HepG2 (cell line): ENCODE data around the gene SINHCAF. TPM values are rescaled to one million over a fixed set of nuclear protein-coding genes. Genes with fewer than 3 reads are reported as not detected.
"Not testable (repeated sequence)": the region's sequence is repeated elsewhere in the genome, so short reads cannot be mapped to it uniquely, and the experiment has no call there.

Experiments
- ATAC-seq: fragments of 200-7000 bp; cut with Tn5 transposase; 3 replicates; pipeline ENCODE4 v1.9.1; 2020; ENCODE audit warnings: mild to moderate bottlenecking, moderate library complexity
- BruUV-seq: library from RNA; stranded (reverse); fragments of 400-500 nt; replicated peaks from 2 replicates; lab custom pipeline; 2021; lab: Mats Ljungman, UMichigan
- CTCF ChIA-PET: fragments of 300-600 bp; formaldehyde crosslinking; extraction: SDS; loops from one replicate; lab custom pipeline; 2021; ENCODE audit warnings: low total read pairs, inconsistent platforms, low intra/inter-chr PET ratio; lab: Yijun Ruan, JAX
- POLR2A ChIA-PET: fragments of 350-600 bp; sonication (Branson Sonifier 250); formaldehyde crosslinking; loops from one replicate; lab custom pipeline; 2020; ENCODE audit warnings: antibody characterized with exemption, inconsistent platforms; lab: Yijun Ruan, JAX
- DNase-seq: peaks from one replicate; pipeline ENCODE4 v3.0.0-alpha.2; 2015; ENCODE audit warnings: low spot score
- FAIRE-seq: peaks from 3 replicates; lab custom pipeline; 2011; peaks lifted over from hg19 to GRCh38; lab: Jason Lieb, UNC
- H2AFZ ChIP-seq: one replicate; pipeline ENCODE4 v1.6.1; 2011; ENCODE audit warnings: low read length, inconsistent platforms
- H3K27ac ChIP-seq: fragments of 300-600 bp; 3 replicates; pipeline ENCODE4 v1.8.0; 2011; ENCODE audit warnings: mixed run types, mild to moderate bottlenecking, mixed read lengths, low read length, inconsistent platforms; ENCODE audit not compliant: insufficient read depth; ENCODE audit errors: extremely low read length
- H3K27me3 ChIP-seq, 2 experiments: fragments of 200-600 bp in 1 of 2; 2 replicates in 1 of 2; 3 replicates in 1 of 2; pipeline versions ENCODE4 v1.6.0 to v1.8.0; 2011; ENCODE audit warnings: low read length in 2 of 2, mild to moderate bottlenecking in 2 of 2, moderate library complexity in 2 of 2, inconsistent platforms in 1 of 2; ENCODE audit not compliant: insufficient read depth in 2 of 2, control insufficient read depth in 1 of 2
- H3K36me3 ChIP-seq, 2 experiments: fragments of 200-600 bp in 1 of 2; replicated peaks in 1 of 2; 2 replicates in 1 of 2; 3 replicates in 1 of 2; pipeline versions ENCODE4 v1.5.1 to v1.8.0; 2011; ENCODE audit warnings: low read length in 2 of 2, inconsistent platforms in 1 of 2; ENCODE audit not compliant: insufficient read depth in 2 of 2, control insufficient read depth in 1 of 2
- H3K4me1 ChIP-seq: 2 replicates; pipeline ENCODE4 v1.5.1; 2012; ENCODE audit warnings: low read length, inconsistent platforms; ENCODE audit not compliant: insufficient read depth
- H3K4me2 ChIP-seq: 2 replicates; pipeline ENCODE4 v1.6.0; 2011; ENCODE audit warnings: low read depth, low read length, inconsistent platforms
- H3K4me3 ChIP-seq, 3 experiments: fragments of 200-600 bp in 1 of 3; sonication (generic), shearing (Covaris generic) in 1 of 3; replicated peaks in 1 of 3; 2 replicates each; pipeline ENCODE4 v1.5.1; 2011 to 2016; ENCODE audit warnings: low read length in 3 of 3, inconsistent platforms in 2 of 3, low read depth in 2 of 3, mild to moderate bottlenecking in 2 of 3, control low read depth in 1 of 3, mixed read lengths in 1 of 3; ENCODE audit not compliant: insufficient read depth in 1 of 3
- H3K79me2 ChIP-seq: one replicate; pipeline ENCODE4 v1.6.1; 2011; ENCODE audit warnings: low read length, inconsistent platforms; ENCODE audit not compliant: insufficient read depth
- H3K9ac ChIP-seq: 2 replicates; pipeline ENCODE4 v1.6.0; 2011; ENCODE audit warnings: mild to moderate bottlenecking, low read depth, low read length, inconsistent platforms; ENCODE audit not compliant: insufficient read depth
- H3K9me3 ChIP-seq: 2 replicates; pipeline ENCODE4 v1.5.1; 2012; ENCODE audit warnings: mild to moderate bottlenecking, low read length
- H4K20me1 ChIP-seq: 2 replicates; pipeline ENCODE4 v1.6.0; 2011; ENCODE audit warnings: inconsistent platforms, mild to moderate bottlenecking, low read length, moderate library complexity; ENCODE audit not compliant: insufficient read depth
- MAZ ChIP-seq, 2 experiments: sonication (generic) in 1 of 2; formaldehyde crosslinking in 1 of 2; IDR thresholded peaks; 2 replicates each; pipeline versions ENCODE4 v1.5.0 to v1.6.1; 2012 to 2020; ENCODE audit warnings: low read depth in 2 of 2, mild to moderate bottlenecking in 2 of 2, borderline replicate concordance in 1 of 2, improper control_type of control experiment in 1 of 2, low read length in 1 of 2, missing genetic modification reagents in 1 of 2, moderate library complexity in 1 of 2
- WGBS: methylation state at CpG from one replicate; pipeline ENCODE4 v1.1.6; 2017; ENCODE audit warnings: low lambda C conversion rate; 5-methylcytosine and 5-hydroxymethylcytosine counted together
- in situ Hi-C: cut with HindIII; loops from 2 replicates; pipeline ENCODE4 v1.10.0; 2017; ENCODE audit warnings: low pct_unique_long_range_greater_than_20kb; ENCODE audit not compliant: extremely low pct_ligation_motif_present
- intact Hi-C: fragments of 100-400 bp; cut with micrococcal nuclease; formaldehyde crosslinking; loops from one replicate; pipeline ENCODE4 v1.10.0; 2022; ENCODE audit not compliant: unreplicated experiment
- polyA plus RNA-seq, 8 experiments: library from polyadenylated mRNA; depleted of rRNA in 3 of 8; stranded (reverse) in 7 of 8; unstranded in 1 of 8; fragments of >200 nt; fragmentation: Illumina TruSeq in 4 of 8; extraction: Trizol in 4 of 8; gene quantifications; 2 replicates each; pipeline versions ENCODE4 v1.2.1 to v1.2.3, GENCODE V29; 2011 to 2016; ENCODE audit warnings: low read depth in 4 of 8, missing spikeins in 1 of 8, mixed read lengths in 1 of 8; ENCODE audit not compliant: insufficient read depth in 1 of 8
- total RNA-seq, 5 experiments: library from RNA; depleted of rRNA; stranded (reverse); fragments of >200 nt; fragmentation: Illumina TruSeq; extraction: Trizol; gene quantifications; 2 replicates each; pipeline ENCODE4 v1.2.3, GENCODE V29; 2016; ENCODE audit warnings: low read depth in 1 of 5

SINHCAF gene
- total and polyA plus RNA-seq, 2 of the 13 experiments (the other 11 are each of a cell fraction or from before 2014, with no cell fraction given), result 54.6 to 97.8 TPM

DNA sequence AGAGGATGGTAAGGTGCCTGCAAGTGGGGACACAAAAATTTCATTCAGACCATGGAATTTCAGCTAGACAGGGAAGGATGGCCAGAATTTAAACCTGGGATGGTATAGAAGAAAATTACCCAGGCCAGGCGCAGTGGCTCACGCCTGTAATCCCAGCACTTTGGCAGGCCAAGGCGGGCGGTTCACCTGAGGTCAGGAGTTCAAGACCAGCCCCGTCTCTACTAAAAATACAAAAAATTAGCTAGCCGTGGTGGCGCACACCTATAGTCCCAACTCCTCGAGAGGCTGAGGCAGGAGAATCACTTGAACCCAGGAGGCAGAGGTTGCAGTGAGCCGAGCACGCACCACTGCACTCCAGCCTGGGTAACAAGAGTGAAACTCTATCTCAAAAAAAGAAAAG is 87.6 kb downstream of the SINHCAF start:
- H4K20me1 ChIP-seq, POLR2A ChIA-PET, H3K4me1 ChIP-seq, ATAC-seq, H3K9me3 ChIP-seq, H3K79me2 ChIP-seq, BruUV-seq, H3K4me2 ChIP-seq, H3K9ac ChIP-seq, H3K4me3 ChIP-seq, H3K36me3 ChIP-seq, FAIRE-seq, DNase-seq, H2AFZ ChIP-seq, H3K27ac ChIP-seq: not testable (repeated sequence)
- CTCF ChIA-PET, result interaction anchor here (1.0 kb wide), 1 partner anchor 391 kb away, joined by 7 read pairs; no protein-coding TSS in a partner anchor
- in situ Hi-C loops, result loop anchor here (10.0 kb wide), 1 partner anchor 124 kb away; no protein-coding TSS in a partner anchor
- WGBS, result 30% methylated on average over 9 of the region's 10 CpGs
- intact Hi-C loops, result loop anchor here (2.0 kb wide), 1 partner anchor 122 kb away; no protein-coding TSS in a partner anchor
- H3K27me3 ChIP-seq, result peaks cover 0 to 28% of the 10 kb centered on the region in 2 experiments; a peak in 4 of 5 replicates

DNA sequence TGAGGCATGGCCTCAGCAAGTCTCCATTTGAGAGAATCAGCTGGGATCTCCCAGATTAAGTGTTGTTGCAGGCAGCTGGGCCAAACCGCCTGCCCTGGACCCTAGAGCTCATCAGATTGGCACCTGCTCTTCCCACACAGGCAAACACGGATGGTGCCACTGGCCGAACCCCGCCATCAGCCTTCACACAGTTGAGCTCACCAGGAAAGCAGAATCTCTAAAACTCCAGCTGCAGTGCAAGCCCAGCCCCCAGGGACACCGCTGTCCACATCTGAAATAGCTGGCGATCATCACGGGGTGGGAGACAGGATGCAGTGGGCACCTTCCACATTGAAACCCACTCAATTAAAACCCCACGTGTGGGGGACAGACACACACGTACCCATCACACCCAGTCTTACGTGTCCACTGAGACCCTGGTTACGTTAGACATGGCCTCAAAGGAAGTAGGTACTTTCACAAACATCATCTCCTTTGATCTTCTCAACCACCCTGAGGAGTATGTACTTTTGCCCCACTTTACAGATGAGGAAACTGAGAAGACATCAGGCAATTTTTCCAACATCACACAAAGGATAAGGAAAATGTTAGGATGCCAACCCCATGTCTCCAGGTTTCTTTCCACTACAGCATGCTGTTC is 88.8 kb downstream of the SINHCAF start:
- POLR2A ChIA-PET, result no interaction called here
- H3K27ac ChIP-seq, result no peak overlapping the region
- H3K4me2 ChIP-seq, result no peak overlapping the region
- DNase-seq, result no peak
- H3K9me3 ChIP-seq, result no peaks in the 10 kb centered on the region
- WGBS, result 34% methylated on average over 7 of the region's 11 CpGs
- no peak overlapping the region for H3K9ac ChIP-seq
- no peak overlapping the region for H2AFZ ChIP-seq
- CTCF ChIA-PET, result no interaction called here
- no TSS peak for BruUV-seq
- H3K4me3 ChIP-seq, result no peak overlapping the region
- no peaks in the 10 kb centered on the region for H4K20me1 ChIP-seq
- no peaks in the 10 kb centered on the region for H3K79me2 ChIP-seq
- peaks cover 0 to 34% of the 10 kb centered on the region in 2 experiments; a peak in 4 of 5 replicates for H3K27me3 ChIP-seq
- no peak for TF ChIP-seq MAZ (IDR thresholded peaks at IDR 0.05; ENCODE audit: borderline replicate concordance, low read depth, low read length)
- no peak for TF ChIP-seq MAZ (CRISPR knock-in tag; IDR thresholded peaks at IDR 0.05; ENCODE audit: low read depth)
- TF ChIP-seq, all 625 proteins: peak for 0
- FAIRE-seq, result no peak
- ATAC-seq, result no peak
- no peaks in the 10 kb centered on the region for H3K4me1 ChIP-seq
- H3K36me3 ChIP-seq, result no peaks in the 10 kb centered on the region
- in situ Hi-C loops (loop anchor here (10.0 kb wide), 1 partner anchor 122 kb away; no protein-coding TSS in a partner anchor), intact Hi-C loops (no loop called here)
